Neural progenitor cell (in vitro differentiated cells): ENCODE measurements around the gene BDH1. TPM values are rescaled to one million over a fixed set of nuclear protein-coding genes. Genes with fewer than 3 reads are reported as not detected.
"Not testable (repeated sequence)": the region's sequence is repeated elsewhere in the genome, so short reads cannot be mapped to it uniquely, and the experiment has no call there.

Experiments used
- DNase-seq: peaks from one replicate; pipeline ENCODE4 v3.0.0-alpha.2; 2016; ENCODE audit warnings: low spot score
- H2AFZ ChIP-seq: fragments of 200-600 bp; sonication (generic); replicated peaks from 2 replicates; pipeline ENCODE4 v1.6.1; 2016; ENCODE audit warnings: antibody characterized with exemption
- H3F3A ChIP-seq: fragments of 200-600 bp; sonication (generic); 2 replicates; pipeline ENCODE4 v1.6.1; 2016; ENCODE audit warnings: antibody characterized with exemption, low read depth
- H3K27ac ChIP-seq: fragments of 200-600 bp; sonication (generic); 2 replicates; pipeline ENCODE4 v1.5.1; 2016; ENCODE audit warnings: mild to moderate bottlenecking
- H3K27me3 ChIP-seq: fragments of 200-600 bp; sonication (generic); 2 replicates; pipeline ENCODE4 v1.6.1; 2016; ENCODE audit warnings: mild to moderate bottlenecking, moderate library complexity
- H3K36me3 ChIP-seq: fragments of 200-600 bp; sonication (generic); 2 replicates; pipeline ENCODE4 v1.5.1; 2016
- H3K4me1 ChIP-seq: fragments of 200-600 bp; sonication (generic); 2 replicates; pipeline ENCODE4 v1.6.1; 2016; ENCODE audit warnings: mixed run types
- H3K4me2 ChIP-seq: fragments of 200-600 bp; sonication (generic); 2 replicates; pipeline ENCODE4 v1.6.1; 2016
- H3K4me3 ChIP-seq: fragments of 200-600 bp; sonication (generic); 2 replicates; pipeline ENCODE4 v1.5.1; 2016
- H3K79me2 ChIP-seq: fragments of 200-600 bp; sonication (generic); 2 replicates; pipeline ENCODE4 v1.6.1; 2016; ENCODE audit warnings: low read depth
- H3K9ac ChIP-seq: fragments of 200-600 bp; sonication (generic); 2 replicates; pipeline ENCODE4 v1.6.1; 2016
- H3K9me3 ChIP-seq: fragments of 200-600 bp; sonication (generic); 2 replicates; pipeline ENCODE4 v1.5.1; 2016; ENCODE audit warnings: low read depth
- H4K20me1 ChIP-seq: fragments of 200-600 bp; sonication (generic); 2 replicates; pipeline ENCODE4 v1.6.1; 2016; ENCODE audit warnings: low read depth
- H3K27ac Mint-ChIP-seq: 3 replicates; pipeline ENCODE4 v1.8.0; 2021; ENCODE audit warnings: mixed read lengths
- H3K27me3 Mint-ChIP-seq: 2 replicates; pipeline ENCODE4 v1.8.0; 2022; ENCODE audit warnings: low read depth, mild to moderate bottlenecking, inconsistent platforms, moderate library complexity, mixed read lengths; ENCODE audit not compliant: insufficient read depth
- H3K36me3 Mint-ChIP-seq: 3 replicates; pipeline ENCODE4 v1.8.0; 2021; ENCODE audit warnings: mixed read lengths
- H3K4me1 Mint-ChIP-seq: 3 replicates; pipeline ENCODE4 v1.8.0; 2021; ENCODE audit warnings: mixed read lengths
- H3K4me3 Mint-ChIP-seq: 3 replicates; pipeline ENCODE4 v1.8.0; 2021; ENCODE audit warnings: mild to moderate bottlenecking, moderate library complexity, mixed read lengths
- H3K9me3 Mint-ChIP-seq: 3 replicates; pipeline ENCODE4 v1.8.0; 2020; ENCODE audit warnings: mixed read lengths
- EZH2 ChIP-seq: fragments of 200-600 bp; sonication (generic); IDR thresholded peaks from 2 replicates; pipeline ENCODE4 v1.6.1; 2017; ENCODE audit warnings: antibody characterized with exemption, mild to moderate bottlenecking, moderate library complexity
- EZH2phosphoT487 ChIP-seq: fragments of 200-600 bp; sonication (generic); IDR thresholded peaks from 2 replicates; pipeline ENCODE4 v1.6.1; 2017; ENCODE audit warnings: antibody characterized with exemption
- total RNA-seq: library from RNA; depleted of rRNA; stranded (reverse); fragments of >200 nt; gene quantifications from 2 replicates; pipeline ENCODE4 v1.2.3, GENCODE V29; 2015; ENCODE audit warnings: low replicate concordance
- TF ChIP-seq, protein P1 (sequence below): fragments of 200-600 bp; sonication (generic); IDR thresholded peaks from 2 replicates; pipeline ENCODE4 v1.5.1; 2017; ENCODE audit warnings: antibody characterized with exemption, mild to moderate bottlenecking

BDH1 gene
- total RNA-seq, 1 donor from 2014 or later, result 19.4 TPM

DNA sequence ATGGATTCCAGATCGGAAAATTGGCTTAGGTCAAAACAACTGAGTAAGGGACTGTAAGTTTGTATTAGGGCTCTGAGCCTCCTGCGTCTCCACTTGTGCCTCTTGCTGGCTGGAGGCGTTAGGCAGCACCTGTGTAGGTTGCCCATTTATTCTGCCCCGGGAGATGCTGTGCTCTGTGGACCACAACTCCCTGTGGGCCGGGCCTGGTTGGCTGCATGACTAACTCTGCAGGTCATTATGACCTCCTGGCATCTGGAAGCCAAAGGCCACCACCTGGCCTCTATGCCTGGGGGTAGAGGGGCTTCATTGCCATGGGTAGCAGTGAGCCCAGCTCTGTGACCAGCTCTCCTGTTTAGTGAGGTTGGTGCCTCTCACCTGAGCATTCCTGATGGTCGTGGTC is 36.0 kb upstream of the BDH1 start:
- no peaks in the 10 kb centered on the region for H3K9me3 Mint-ChIP-seq

DNA sequence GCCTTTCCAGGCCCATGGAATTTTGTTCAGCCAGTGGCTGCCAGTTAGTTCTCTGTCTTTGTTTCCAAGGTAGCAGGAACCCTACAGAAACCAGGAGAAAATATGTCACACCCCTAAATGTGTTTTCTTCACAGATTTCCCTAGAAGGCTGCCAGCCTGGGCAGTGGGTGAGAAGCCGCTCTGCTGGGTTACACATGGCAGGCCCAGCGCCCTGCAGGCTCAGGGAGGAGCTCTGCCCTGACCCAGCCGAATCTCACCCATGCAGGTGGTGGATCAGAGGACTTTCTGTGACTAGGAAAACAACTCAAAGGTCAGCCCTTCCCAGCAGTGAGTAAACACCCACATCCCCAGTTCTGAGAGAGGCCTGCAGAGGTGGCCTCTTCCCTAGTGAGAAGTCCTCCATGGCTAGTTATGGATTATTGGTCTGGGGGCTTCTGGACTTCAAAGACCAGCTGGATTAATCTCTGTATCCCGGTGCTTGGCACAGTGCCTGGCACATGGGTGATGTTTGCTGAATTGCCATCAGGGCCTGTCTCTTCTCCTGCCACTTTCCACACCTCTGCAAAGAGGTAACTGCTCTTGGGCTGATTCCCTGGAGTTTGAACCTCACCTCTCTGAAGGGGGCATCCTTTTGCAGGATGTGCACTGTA is 34.7 kb upstream of the BDH1 start:
- Mint-ChIP-seq H3K36me3 (peaks cover 4% of the 10 kb centered on the region), H3K4me1 (peaks cover 14% of the 10 kb centered on the region), H3K9me3 (no peaks in the 10 kb centered on the region), H3K4me3 (no peak overlapping the region), H3K27me3 (peaks cover 7% of the 10 kb centered on the region), H3K27ac (no peak overlapping the region)
- Histone ChIP-seq H3K36me3 (no peaks in the 10 kb centered on the region), H3K27ac (no peak overlapping the region), H3K4me2 (no peak overlapping the region), H4K20me1 (no peaks in the 10 kb centered on the region), H3F3A (no peaks in the 10 kb centered on the region), H3K79me2 (no peaks in the 10 kb centered on the region), H2AFZ (peak overlapping the region; percentile 39), H3K9me3 (no peaks in the 10 kb centered on the region), H3K9ac (no peak overlapping the region), H3K4me3 (no peak overlapping the region), H3K27me3 (no peaks in the 10 kb centered on the region), H3K4me1 (no peaks in the 10 kb centered on the region)
- TF ChIP-seq EZH2, result no peak
- no peak for TF ChIP-seq EZH2phosphoT487
- TF ChIP-seq, protein P1, sequence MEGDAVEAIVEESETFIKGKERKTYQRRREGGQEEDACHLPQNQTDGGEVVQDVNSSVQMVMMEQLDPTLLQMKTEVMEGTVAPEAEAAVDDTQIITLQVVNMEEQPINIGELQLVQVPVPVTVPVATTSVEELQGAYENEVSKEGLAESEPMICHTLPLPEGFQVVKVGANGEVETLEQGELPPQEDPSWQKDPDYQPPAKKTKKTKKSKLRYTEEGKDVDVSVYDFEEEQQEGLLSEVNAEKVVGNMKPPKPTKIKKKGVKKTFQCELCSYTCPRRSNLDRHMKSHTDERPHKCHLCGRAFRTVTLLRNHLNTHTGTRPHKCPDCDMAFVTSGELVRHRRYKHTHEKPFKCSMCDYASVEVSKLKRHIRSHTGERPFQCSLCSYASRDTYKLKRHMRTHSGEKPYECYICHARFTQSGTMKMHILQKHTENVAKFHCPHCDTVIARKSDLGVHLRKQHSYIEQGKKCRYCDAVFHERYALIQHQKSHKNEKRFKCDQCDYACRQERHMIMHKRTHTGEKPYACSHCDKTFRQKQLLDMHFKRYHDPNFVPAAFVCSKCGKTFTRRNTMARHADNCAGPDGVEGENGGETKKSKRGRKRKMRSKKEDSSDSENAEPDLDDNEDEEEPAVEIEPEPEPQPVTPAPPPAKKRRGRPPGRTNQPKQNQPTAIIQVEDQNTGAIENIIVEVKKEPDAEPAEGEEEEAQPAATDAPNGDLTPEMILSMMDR, result no peak
- no peak for DNase-seq

More for the DNA sequence above, 36.0 kb upstream of the BDH1 start:
- H3K4me3 ChIP-seq, result no peak overlapping the region
- no peak for DNase-seq
- H3K36me3 Mint-ChIP-seq, result peaks cover 4% of the 10 kb centered on the region
- no peaks in the 10 kb centered on the region for H3K36me3 ChIP-seq
- H3K27me3 Mint-ChIP-seq, result peaks cover 7% of the 10 kb centered on the region
- H3K27ac Mint-ChIP-seq, result peak overlapping the region; percentile 76
- H3K27ac ChIP-seq, result no peak overlapping the region
- H3F3A ChIP-seq, result no peaks in the 10 kb centered on the region
- H4K20me1 ChIP-seq, result no peaks in the 10 kb centered on the region
- peaks cover 16% of the 10 kb centered on the region for H3K4me1 Mint-ChIP-seq
- TF ChIP-seq EZH2phosphoT487, result no peak
- TF ChIP-seq EZH2, result no peak
- TF ChIP-seq, protein P1, result no peak
- no peak overlapping the region for H2AFZ ChIP-seq
- H3K79me2 ChIP-seq, result no peaks in the 10 kb centered on the region
- no peak overlapping the region for H3K9ac ChIP-seq
- no peaks in the 10 kb centered on the region for H3K9me3 ChIP-seq
- no peaks in the 10 kb centered on the region for H3K27me3 ChIP-seq
- H3K4me3 Mint-ChIP-seq, result no peak overlapping the region
- H3K4me1 ChIP-seq, result no peaks in the 10 kb centered on the region
- H3K4me2 ChIP-seq, result no peak overlapping the region

DNA sequence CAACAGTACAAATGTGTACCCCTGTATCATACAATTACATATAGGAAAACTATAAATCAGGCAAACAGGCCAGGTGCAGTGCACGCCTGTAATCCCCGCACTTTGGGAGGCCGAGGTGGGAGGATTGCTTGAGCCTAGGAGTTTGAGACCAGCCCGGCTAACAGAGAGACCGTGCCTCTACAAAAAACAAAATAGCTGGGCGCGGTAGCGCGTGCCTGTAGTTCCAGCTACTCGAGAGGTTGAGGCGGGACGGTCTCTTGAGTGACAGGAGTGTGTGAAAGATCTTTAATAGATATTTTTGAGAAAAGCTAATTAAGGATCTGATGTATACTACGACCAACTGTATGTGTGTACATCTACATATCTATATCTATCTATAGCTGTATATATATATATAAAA is 33.8 kb upstream of the BDH1 start:
- no peak overlapping the region for H3K4me3 ChIP-seq
- TF ChIP-seq EZH2phosphoT487, result no peak
- H3K27me3 ChIP-seq, result no peaks in the 10 kb centered on the region
- DNase-seq, result no peak
- no peak overlapping the region for H3K4me2 ChIP-seq
- no peak overlapping the region for H2AFZ ChIP-seq
- Mint-ChIP-seq H3K36me3 (peaks cover 4% of the 10 kb centered on the region), H3K4me1 (peaks cover 14% of the 10 kb centered on the region), H3K9me3 (no peaks in the 10 kb centered on the region), H3K27ac (no peak overlapping the region), H3K27me3 (peaks cover 7% of the 10 kb centered on the region), H3K4me3 (no peak overlapping the region)
- H3K4me1 ChIP-seq, result no peaks in the 10 kb centered on the region
- no peak overlapping the region for H3K27ac ChIP-seq
- H4K20me1 ChIP-seq, result no peaks in the 10 kb centered on the region
- no peaks in the 10 kb centered on the region for H3K9me3 ChIP-seq
- H3K9ac ChIP-seq, result no peak overlapping the region
- no peaks in the 10 kb centered on the region for H3F3A ChIP-seq
- no peaks in the 10 kb centered on the region for H3K79me2 ChIP-seq
- no peaks in the 10 kb centered on the region for H3K36me3 ChIP-seq

DNA sequence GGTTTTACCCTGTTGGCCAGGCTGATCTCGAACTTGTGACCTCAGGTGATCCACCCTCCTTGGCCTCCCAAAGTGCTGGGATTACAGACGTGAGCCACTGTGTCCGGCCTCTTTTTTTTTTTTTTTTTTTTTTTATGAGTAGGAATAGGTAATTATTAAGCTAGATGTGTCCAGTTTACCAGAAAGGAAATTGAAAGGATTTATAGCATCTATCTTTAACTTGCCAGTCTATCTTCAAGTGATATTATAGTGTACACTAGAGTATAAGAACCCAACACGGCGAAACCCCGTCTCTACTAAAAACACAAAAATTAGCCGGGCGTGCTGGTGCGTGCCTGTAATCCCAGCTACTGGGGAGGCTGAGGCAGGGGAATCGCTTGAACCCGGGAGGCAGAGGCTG is 31.0 kb upstream of the BDH1 start:
- not testable (repeated sequence) for H3K4me3 Mint-ChIP-seq, H3F3A ChIP-seq, H3K36me3 Mint-ChIP-seq, H3K27ac ChIP-seq, H3K27ac Mint-ChIP-seq, H3K4me1 ChIP-seq, H3K27me3 ChIP-seq, H3K79me2 ChIP-seq, DNase-seq, H3K9ac ChIP-seq, H3K4me3 ChIP-seq, H2AFZ ChIP-seq, H3K9me3 Mint-ChIP-seq, H4K20me1 ChIP-seq, H3K36me3 ChIP-seq, H3K27me3 Mint-ChIP-seq, H3K9me3 ChIP-seq, H3K4me2 ChIP-seq
- H3K4me1 Mint-ChIP-seq, result peaks cover 14% of the 10 kb centered on the region
